ENCODE results near the gene FGF18.

- TF ChIP-seq EZH2phosphoT487 (IDR thresholded peaks at IDR 0.05; ENCODE audit: borderline replicate concordance, low read length): no peak
- no peak for TF ChIP-seq CTCF (IDR thresholded peaks at IDR 0.05; ENCODE audit: low read depth, low read length, poor library complexity, severe bottlenecking)
These were observed 49.5 kb upstream of the FGF18 start for GRCh38 chr5:171369898-171370297.
